Tibial nerve (tissue), 4 donors: ENCODE measurements around the gene PLPP4.

Experiments
- CTCF ChIP-seq, 5 experiments: fragments of 200-600 bp in 3 of 5; fragments of 450-650 bp in 2 of 5; sonication (generic) in 3 of 5; IDR thresholded peaks; one replicate each; pipeline ENCODE4 v1.5.1; 2016 to 2019; ENCODE audit warnings: antibody characterized with exemption in 5 of 5, mild to moderate bottlenecking in 3 of 5, moderate library complexity in 2 of 5
- EP300 ChIP-seq, 2 donors: sonication (generic); formaldehyde crosslinking; IDR thresholded peaks; one replicate each; pipeline ENCODE4 v1.6.1; 2017; ENCODE audit warnings: antibody characterized with exemption in 2 of 2, mild to moderate bottlenecking in 1 of 2
- POLR2A ChIP-seq, 2 donors: fragments of 450-650 bp; IDR thresholded peaks; one replicate each; pipeline ENCODE4 v1.6.1; 2017; ENCODE audit warnings: antibody characterized with exemption in 2 of 2, mild to moderate bottlenecking in 2 of 2, moderate library complexity in 2 of 2

DNA sequence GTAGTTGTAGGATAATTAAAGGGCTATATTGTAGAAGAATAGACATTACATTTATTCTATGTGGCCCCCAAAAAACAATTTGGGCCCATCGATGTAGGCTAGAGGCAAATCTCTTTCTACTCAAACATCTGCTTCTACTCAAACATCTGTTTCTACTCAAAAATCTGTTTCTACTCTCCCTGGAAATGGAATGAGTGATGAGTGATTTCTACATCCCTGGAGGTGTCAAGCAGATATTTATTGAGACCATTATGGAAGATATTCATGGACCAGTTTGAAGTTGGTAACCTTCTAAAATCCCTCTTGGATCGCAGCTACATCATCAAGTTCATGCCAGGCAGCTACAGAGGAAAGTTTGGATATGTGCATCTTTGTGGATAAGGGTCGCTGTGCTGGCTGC, 5.1 kb upstream of the PLPP4 start:
- no peak for TF ChIP-seq CTCF (IDR thresholded peaks at IDR 0.05)
- no peak for TF ChIP-seq POLR2A (IDR thresholded peaks at IDR 0.05)
- TF ChIP-seq EP300 (IDR thresholded peaks at IDR 0.05): no peak
